Right cardiac atrium (tissue), 5 donors: Measurements from ENCODE around the gene H3-3A. TPM values are rescaled to one million over a fixed set of nuclear protein-coding genes. Genes with fewer than 3 reads are reported as not detected.
"Not testable (repeated sequence)": the region's sequence is repeated elsewhere in the genome, so short reads cannot be mapped to it uniquely, and the experiment has no call there.

Experiments
- ATAC-seq, 2 donors: fragments of 200-7000 bp; cut with Tn5 transposase; one replicate each; pipeline versions ENCODE4 v1.8.0 to v1.9.1; 2020; ENCODE audit warnings: moderate library complexity in 2 of 2, mild to moderate bottlenecking in 1 of 2
- DNase-seq, 3 donors: peaks; one replicate each; pipeline ENCODE4 v3.0.0-alpha.2; 2020
- H3K27ac ChIP-seq: one replicate; pipeline ENCODE4 v1.5.1; 2013; ENCODE audit warnings: mild to moderate bottlenecking, low read length, control low read depth, moderate library complexity
- H3K27me3 ChIP-seq: one replicate; pipeline ENCODE4 v1.6.1; 2013; ENCODE audit not compliant: control insufficient read depth, insufficient read depth
- H3K4me1 ChIP-seq: one replicate; pipeline ENCODE4 v1.6.1; 2013; ENCODE audit warnings: low read length; ENCODE audit not compliant: control insufficient read depth, insufficient read depth
- H3K4me3 ChIP-seq: one replicate; pipeline ENCODE4 v1.5.1; 2013; ENCODE audit warnings: low read length, control low read depth
- H3K9me3 ChIP-seq: one replicate; pipeline ENCODE4 v1.6.1; 2013; ENCODE audit warnings: low read length; ENCODE audit not compliant: control insufficient read depth
- WGBS: extraction: QIAGEN DNeasy Blood & Tissue Kit; methylation state at CpG from one replicate; pipeline ENCODE4 v1.1.7; 2013; 5-methylcytosine and 5-hydroxymethylcytosine counted together
- intact Hi-C, 4 donors: fragments of 100-400 bp; cut with DNase I; formaldehyde crosslinking; loops; one replicate each; pipeline versions ENCODE4 v1.11.0 to v1.14.0; 2022 to 2023
- polyA plus RNA-seq: library from polyadenylated mRNA; stranded (reverse); fragments of 200-250 nt; gene quantifications from one replicate; pipeline ENCODE4 v1.2.3, GENCODE V29; 2013
- total RNA-seq, 4 donors: library from RNA; stranded (reverse); fragmentation: NEBNext Ultra II Directional; extraction: Animal tissue kit (Norgen Biotek cat#: 25700); gene quantifications; one replicate each; pipeline ENCODE4 v1.2.1, GENCODE V29; 2021
- donor health status: healthy with polysubstance abuse.
- donor health status: DM: no; HTN: yes; CAD: no.
- donor health status: DM: no; HTN: no; CAD: no.
- donor health status: DM: no; HTN: yes; CAD: no; lungs with severe emphysema.
- donor health status: DM: yes; HTN: yes; CAD: no.

H3-3A gene
- total and polyA plus RNA-seq, 5 donors = 304 to 557 (median 343) TPM

- WGBS = 89% methylated on average over 5 of the region's 5 CpGs
- H3K27me3 ChIP-seq = no peaks in the 10 kb centered on the region
- H3K4me1 ChIP-seq = peaks cover 3% of the 10 kb centered on the region
- H3K27ac ChIP-seq = no peak overlapping the region
- no peak for ATAC-seq
- intact Hi-C loops = no loop called here
- no peak overlapping the region for H3K4me3 ChIP-seq
- H3K9me3 ChIP-seq = no peaks in the 10 kb centered on the region
- no peak for DNase-seq
These were observed 23.3 kb downstream of the H3-3A start for GRCh38 chr1:226085675-226086285.

GRCh38 chr1:226086776-226087175 is 24.3 kb downstream of the H3-3A start:
- 93% methylated on average over 17 of the region's 17 CpGs for WGBS
- H3K4me3 ChIP-seq = no peak overlapping the region
- H3K27ac ChIP-seq = no peak overlapping the region

GRCh38 chr1:226091461-226091860 is 28.9 kb downstream of the H3-3A start:
- intact Hi-C loops = no loop called here
- Histone ChIP-seq H3K27ac (no peak overlapping the region), H3K9me3 (no peaks in the 10 kb centered on the region), H3K4me1 (no peaks in the 10 kb centered on the region), H3K27me3 (no peaks in the 10 kb centered on the region), H3K4me3 (no peak overlapping the region)
- ATAC-seq (no peak), DNase-seq (no peak)
- 83% methylated on average over 1 of the region's 1 CpG for WGBS

More at GRCh38 chr1:226086776-226087175, 24.3 kb downstream of the H3-3A start:
- Histone ChIP-seq H3K27me3 (no peaks in the 10 kb centered on the region), H3K4me1 (peaks cover 3% of the 10 kb centered on the region), H3K9me3 (no peaks in the 10 kb centered on the region)
- intact Hi-C loops = no loop called here
- DNase-seq (no peak), ATAC-seq (no peak)

- H3K9me3 ChIP-seq, H3K27me3 ChIP-seq, ATAC-seq, intact Hi-C loops, H3K27ac ChIP-seq, DNase-seq, H3K4me3 ChIP-seq, H3K4me1 ChIP-seq: not testable (repeated sequence)
- WGBS = 89% methylated on average over 10 of the region's 10 CpGs
These were observed 29.7 kb downstream of the H3-3A start for GRCh38 chr1:226092048-226092820.

GRCh38 chr1:226092965-226093364 is 30.4 kb downstream of the H3-3A start:
- ATAC-seq (no peak), DNase-seq (no peak)
- H3K27ac ChIP-seq = no peak overlapping the region
- H3K4me1 ChIP-seq = no peaks in the 10 kb centered on the region
- intact Hi-C loops = no loop called here
- no peaks in the 10 kb centered on the region for H3K9me3 ChIP-seq
- H3K4me3 ChIP-seq = no peak overlapping the region
- H3K27me3 ChIP-seq = no peaks in the 10 kb centered on the region
- 72% methylated on average over 3 of the region's 3 CpGs for WGBS

- Histone ChIP-seq H3K27ac (no peak overlapping the region), H3K4me1 (no peaks in the 10 kb centered on the region), H3K4me3 (no peak overlapping the region), H3K9me3 (no peaks in the 10 kb centered on the region), H3K27me3 (no peaks in the 10 kb centered on the region)
- WGBS = 88% methylated on average over 2 of the region's 2 CpGs
- intact Hi-C loops = no loop called here
- no peak for ATAC-seq
- DNase-seq = no peak
These were observed 31.1 kb downstream of the H3-3A start for GRCh38 chr1:226093621-226094020.

- 90% methylated on average over 1 of the region's 1 CpG for WGBS
- DNase-seq (no peak), ATAC-seq (no peak)
- no peak overlapping the region for H3K4me3 ChIP-seq
- no peaks in the 10 kb centered on the region for H3K27me3 ChIP-seq
- no peaks in the 10 kb centered on the region for H3K9me3 ChIP-seq
- H3K4me1 ChIP-seq = no peaks in the 10 kb centered on the region
- H3K27ac ChIP-seq = no peak overlapping the region
- intact Hi-C loops = no loop called here
These were observed 31.9 kb downstream of the H3-3A start for GRCh38 chr1:226094451-226094850.

GRCh38 chr1:226095286-226095685 is 32.8 kb downstream of the H3-3A start:
- H3K4me3 ChIP-seq = no peak overlapping the region
- 92% methylated on average over 2 of the region's 2 CpGs for WGBS
- H3K4me1 ChIP-seq = no peaks in the 10 kb centered on the region
- intact Hi-C loops = no loop called here
- no peaks in the 10 kb centered on the region for H3K27me3 ChIP-seq
- H3K27ac ChIP-seq = no peak overlapping the region
- H3K9me3 ChIP-seq = no peaks in the 10 kb centered on the region
- DNase-seq = no peak
- no peak for ATAC-seq

- no peaks in the 10 kb centered on the region for H3K4me1 ChIP-seq
- DNase-seq (no peak), ATAC-seq (no peak)
- WGBS = 76% methylated on average over 5 of the region's 5 CpGs
- no peaks in the 10 kb centered on the region for H3K27me3 ChIP-seq
- H3K9me3 ChIP-seq = no peaks in the 10 kb centered on the region
- intact Hi-C loops = no loop called here
- no peak overlapping the region for H3K27ac ChIP-seq
- H3K4me3 ChIP-seq = no peak overlapping the region
These were observed 35.5 kb downstream of the H3-3A start for GRCh38 chr1:226097866-226098625.

GRCh38 chr1:226098870-226099835 is 36.6 kb downstream of the H3-3A start:
- intact Hi-C loops = no loop called here
- 91% methylated on average over 3 of the region's 3 CpGs for WGBS

More at GRCh38 chr1:226098870-226099835, 36.6 kb downstream of the H3-3A start:
- ATAC-seq (no peak), DNase-seq (no peak)
- H3K9me3 ChIP-seq = no peaks in the 10 kb centered on the region
- H3K4me3 ChIP-seq = no peak overlapping the region
- H3K4me1 ChIP-seq = no peaks in the 10 kb centered on the region
- H3K27me3 ChIP-seq = no peaks in the 10 kb centered on the region
- H3K27ac ChIP-seq = no peak overlapping the region
